ENCODE data around the gene HEATR5A. TPM values are rescaled to one million over a fixed set of nuclear protein-coding genes. Genes with fewer than 3 reads are reported as not detected.
"Not testable (repeated sequence)": the region's sequence is repeated elsewhere in the genome, so short reads cannot be mapped to it uniquely, and the experiment has no call there.

HEATR5A gene
- total RNA-seq, 1 donor from 2014 or later = 12.4 TPM

DNA sequence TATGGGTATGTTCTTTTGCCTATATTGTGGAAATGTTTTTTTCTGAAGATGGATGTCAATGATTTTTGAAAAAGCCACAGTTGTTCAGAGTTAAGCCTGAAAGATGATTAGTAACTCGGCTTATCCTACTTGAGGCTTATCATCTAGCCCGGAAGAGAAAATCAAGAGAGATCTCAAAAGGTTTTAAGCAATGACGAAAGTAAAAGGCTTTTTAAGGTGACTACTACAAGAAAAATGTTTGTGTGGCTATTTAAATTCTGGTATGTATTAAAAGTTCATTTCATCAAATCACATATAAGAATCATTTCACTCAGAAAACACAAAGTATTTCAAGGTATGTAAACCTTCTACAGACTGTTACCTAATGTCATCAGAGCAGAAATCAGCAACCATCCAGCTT lies 40.2 kb downstream of the HEATR5A start:
- Histone ChIP-seq H3K4me3 (ENCODE audit: low read depth, low read length) (no peak overlapping the region), H3K27me3 (ENCODE audit: control insufficient read depth, insufficient read depth, low read length) (no peaks in the 10 kb centered on the region), H3K36me3 (ENCODE audit: control insufficient read depth, insufficient read depth, low read length) (no peaks in the 10 kb centered on the region)
- TF ChIP-seq, protein P1, sequence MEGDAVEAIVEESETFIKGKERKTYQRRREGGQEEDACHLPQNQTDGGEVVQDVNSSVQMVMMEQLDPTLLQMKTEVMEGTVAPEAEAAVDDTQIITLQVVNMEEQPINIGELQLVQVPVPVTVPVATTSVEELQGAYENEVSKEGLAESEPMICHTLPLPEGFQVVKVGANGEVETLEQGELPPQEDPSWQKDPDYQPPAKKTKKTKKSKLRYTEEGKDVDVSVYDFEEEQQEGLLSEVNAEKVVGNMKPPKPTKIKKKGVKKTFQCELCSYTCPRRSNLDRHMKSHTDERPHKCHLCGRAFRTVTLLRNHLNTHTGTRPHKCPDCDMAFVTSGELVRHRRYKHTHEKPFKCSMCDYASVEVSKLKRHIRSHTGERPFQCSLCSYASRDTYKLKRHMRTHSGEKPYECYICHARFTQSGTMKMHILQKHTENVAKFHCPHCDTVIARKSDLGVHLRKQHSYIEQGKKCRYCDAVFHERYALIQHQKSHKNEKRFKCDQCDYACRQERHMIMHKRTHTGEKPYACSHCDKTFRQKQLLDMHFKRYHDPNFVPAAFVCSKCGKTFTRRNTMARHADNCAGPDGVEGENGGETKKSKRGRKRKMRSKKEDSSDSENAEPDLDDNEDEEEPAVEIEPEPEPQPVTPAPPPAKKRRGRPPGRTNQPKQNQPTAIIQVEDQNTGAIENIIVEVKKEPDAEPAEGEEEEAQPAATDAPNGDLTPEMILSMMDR (IDR thresholded peaks at IDR 0.05; ENCODE audit: insufficient read depth, low read length, poor library complexity, severe bottlenecking) = no peak
- DNase-seq (ENCODE audit: low read depth) = no peak

DNA sequence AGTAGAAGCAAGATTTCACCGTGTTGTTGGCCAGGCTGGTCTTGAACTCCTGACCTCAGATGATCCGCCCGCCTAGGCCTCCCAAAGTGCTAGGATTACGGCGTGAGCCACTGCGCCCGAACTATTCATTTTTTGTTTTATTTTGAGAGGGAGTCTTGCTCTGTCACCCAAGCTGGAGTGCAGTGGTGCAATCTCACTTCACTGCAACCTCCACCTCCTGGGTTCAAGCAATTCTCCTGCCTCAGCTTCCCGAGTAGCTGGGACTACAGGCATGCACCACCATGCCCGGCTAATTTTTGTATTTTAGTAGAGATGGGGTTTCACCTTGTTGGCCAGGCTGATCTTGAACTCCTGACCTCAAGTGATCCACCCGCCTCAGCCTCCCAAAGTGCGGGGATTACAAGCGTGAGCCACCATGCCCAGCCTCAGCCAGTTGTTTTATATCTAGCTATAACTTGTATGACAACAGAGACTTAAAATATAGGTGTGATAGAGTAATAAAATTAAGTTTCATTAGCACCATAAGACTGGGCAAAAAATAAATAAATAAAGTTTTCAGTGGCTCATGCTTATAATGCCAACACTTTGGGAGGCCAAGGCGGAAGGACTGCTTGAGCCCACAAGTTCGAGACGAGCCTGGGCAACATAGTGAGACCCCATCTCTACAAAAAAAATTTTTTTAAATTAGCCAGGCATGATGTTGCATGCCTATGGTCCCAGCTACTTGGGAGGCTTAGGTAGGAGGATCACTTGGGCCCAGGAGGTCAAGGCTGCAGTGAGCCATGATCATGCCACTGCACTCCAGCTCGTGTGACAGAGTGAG lies 41.0 kb downstream of the HEATR5A start:
- DNase-seq (ENCODE audit: low read depth); H3K36me3 ChIP-seq (ENCODE audit: control insufficient read depth, insufficient read depth, low read length); H3K27me3 ChIP-seq (ENCODE audit: control insufficient read depth, insufficient read depth, low read length); H3K4me3 ChIP-seq (ENCODE audit: low read depth, low read length): not testable (repeated sequence)

DNA sequence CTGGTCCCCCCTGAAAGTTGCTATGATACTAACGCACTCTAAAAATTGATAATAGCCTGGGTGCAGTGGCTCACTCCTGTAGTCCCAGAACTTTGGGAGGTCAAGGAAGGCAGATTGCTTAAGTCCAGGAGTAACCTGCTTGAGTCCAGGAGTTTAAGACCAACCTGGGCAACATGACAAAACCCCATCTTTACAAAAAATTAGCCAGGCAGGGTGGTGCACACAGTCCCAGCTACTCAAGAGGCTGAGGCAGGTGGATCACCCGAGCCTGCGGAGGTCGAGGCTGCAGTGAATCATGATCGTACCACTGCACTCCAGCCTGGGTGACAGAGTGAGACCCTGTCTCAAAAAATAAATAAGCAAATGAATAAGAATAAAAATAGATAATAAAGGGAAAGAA lies 42.9 kb downstream of the HEATR5A start:
- TF ChIP-seq, protein P1 (IDR thresholded peaks at IDR 0.05; ENCODE audit: insufficient read depth, low read length, poor library complexity, severe bottlenecking) = no peak
- H3K27me3 ChIP-seq (ENCODE audit: control insufficient read depth, insufficient read depth, low read length) = no peaks in the 10 kb centered on the region
- no peak overlapping the region for H3K4me3 ChIP-seq (ENCODE audit: low read depth, low read length)
- no peak for DNase-seq (ENCODE audit: low read depth)
- H3K36me3 ChIP-seq (ENCODE audit: control insufficient read depth, insufficient read depth, low read length) = no peaks in the 10 kb centered on the region

DNA sequence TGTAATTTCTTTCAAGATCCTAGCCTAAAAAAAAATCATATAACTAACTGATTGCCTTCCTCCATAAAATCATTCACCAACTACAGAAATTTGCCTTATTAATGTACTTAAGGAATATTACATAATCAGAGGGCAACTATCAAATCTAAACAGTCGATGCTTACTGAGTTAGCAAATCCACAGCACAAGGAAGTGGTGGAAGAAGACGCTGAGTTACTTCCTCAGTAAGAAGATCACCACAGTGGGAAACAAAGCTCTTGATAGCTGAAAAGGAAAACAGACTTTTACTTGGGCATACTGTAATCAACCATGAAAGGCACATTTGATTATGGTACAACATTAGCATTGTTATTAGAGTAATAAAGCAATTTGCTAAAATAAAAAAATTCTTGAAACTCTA lies 48.7 kb downstream of the HEATR5A start:
- Histone ChIP-seq H3K27me3 (ENCODE audit: control insufficient read depth, insufficient read depth, low read length) (no peaks in the 10 kb centered on the region), H3K4me3 (ENCODE audit: low read depth, low read length) (no peak overlapping the region), H3K36me3 (ENCODE audit: control insufficient read depth, insufficient read depth, low read length) (no peaks in the 10 kb centered on the region)
- TF ChIP-seq, protein P1 (IDR thresholded peaks at IDR 0.05; ENCODE audit: insufficient read depth, low read length, poor library complexity, severe bottlenecking) = no peak
- no peak for DNase-seq (ENCODE audit: low read depth)

DNA sequence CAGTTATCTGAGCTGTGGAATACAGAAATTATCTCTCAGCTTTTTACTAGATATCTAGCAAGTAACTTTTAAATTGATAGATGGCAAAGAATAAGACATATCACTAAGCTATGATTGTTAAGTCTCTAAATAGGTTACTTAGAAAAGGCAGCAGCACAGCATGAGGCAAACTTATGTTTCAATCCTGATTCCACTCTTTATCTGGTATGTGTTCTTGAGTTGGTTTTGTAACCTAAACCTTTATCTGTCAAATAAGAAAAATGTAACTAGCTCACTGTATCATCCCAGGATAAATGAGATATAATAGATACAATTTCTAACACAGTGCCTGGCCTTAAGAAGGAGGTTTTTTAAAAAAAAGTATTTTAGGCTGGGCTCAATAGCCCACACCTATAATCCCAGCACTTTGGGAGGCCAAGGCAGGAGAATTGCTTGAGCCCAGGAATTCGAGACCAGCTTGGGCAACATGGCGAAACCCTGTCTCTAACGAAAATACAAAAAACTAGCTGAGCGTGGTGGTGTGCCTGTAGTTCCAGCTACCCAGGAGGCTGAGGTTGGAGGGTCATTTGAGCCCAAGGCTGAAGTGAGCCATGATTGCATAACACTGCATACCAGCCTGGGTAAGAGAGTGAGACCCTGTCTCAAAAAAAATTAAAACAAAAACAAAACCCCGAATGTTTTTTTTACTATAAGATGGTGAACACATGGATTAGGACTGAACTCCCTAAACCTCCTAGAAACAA lies 56.8 kb downstream of the HEATR5A start:
- TF ChIP-seq, protein P1 (IDR thresholded peaks at IDR 0.05; ENCODE audit: insufficient read depth, low read length, poor library complexity, severe bottlenecking) = no peak
- no peaks in the 10 kb centered on the region for H3K36me3 ChIP-seq (ENCODE audit: control insufficient read depth, insufficient read depth, low read length)
- H3K27me3 ChIP-seq (ENCODE audit: control insufficient read depth, insufficient read depth, low read length) = no peaks in the 10 kb centered on the region
- no peak overlapping the region for H3K4me3 ChIP-seq (ENCODE audit: low read depth, low read length)
- DNase-seq (ENCODE audit: low read depth) = no peak

DNA sequence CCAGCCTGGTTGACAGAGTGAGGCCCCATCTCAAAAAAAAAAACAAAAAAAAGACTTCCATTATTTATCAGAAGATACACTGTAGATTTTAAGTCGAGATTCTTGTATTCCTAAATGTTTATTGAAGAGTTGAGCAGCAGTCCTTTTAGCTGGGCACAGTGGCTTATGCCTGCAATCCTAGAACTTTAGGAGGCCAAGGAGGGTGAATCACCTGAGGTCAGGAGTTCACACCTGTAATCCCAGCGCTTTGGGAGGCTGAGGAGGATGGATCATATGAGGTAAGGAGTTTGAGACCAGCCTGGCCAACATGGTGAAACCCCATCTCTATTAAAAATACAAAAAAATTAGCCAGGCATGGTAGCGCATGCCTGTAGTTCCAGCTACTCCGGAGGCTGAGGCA lies 57.6 kb downstream of the HEATR5A start:
- no peak for DNase-seq (ENCODE audit: low read depth)
- Histone ChIP-seq H3K27me3 (ENCODE audit: control insufficient read depth, insufficient read depth, low read length) (no peaks in the 10 kb centered on the region), H3K36me3 (ENCODE audit: control insufficient read depth, insufficient read depth, low read length) (no peaks in the 10 kb centered on the region), H3K4me3 (ENCODE audit: low read depth, low read length) (no peak overlapping the region)
- TF ChIP-seq, protein P1 (IDR thresholded peaks at IDR 0.05; ENCODE audit: insufficient read depth, low read length, poor library complexity, severe bottlenecking) = no peak

DNA sequence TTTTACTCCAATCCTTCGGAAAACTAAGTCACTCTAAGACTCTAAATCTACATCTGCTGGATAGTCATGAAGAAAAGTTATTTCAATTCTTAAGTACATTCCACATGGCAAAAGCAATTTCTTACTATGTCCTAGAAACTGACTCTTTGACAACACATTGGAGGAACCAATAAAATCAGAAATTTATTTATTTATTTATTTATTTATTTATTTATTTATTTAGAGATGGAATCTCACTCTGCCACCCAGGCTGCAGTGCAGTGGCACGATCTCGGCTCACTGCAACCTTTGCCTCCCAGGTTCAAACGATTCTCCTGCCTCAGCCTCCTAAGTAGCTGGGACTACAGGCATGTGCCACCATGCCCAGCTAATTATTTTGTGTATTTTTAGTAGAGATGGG lies 58.6 kb downstream of the HEATR5A start:
- not testable (repeated sequence) for DNase-seq (ENCODE audit: low read depth); H3K27me3 ChIP-seq (ENCODE audit: control insufficient read depth, insufficient read depth, low read length); H3K4me3 ChIP-seq (ENCODE audit: low read depth, low read length); H3K36me3 ChIP-seq (ENCODE audit: control insufficient read depth, insufficient read depth, low read length)

All from kidney epithelial cell (primary cell).